NCI-H524 (cell line): Measurements from ENCODE around the gene SPRR3.

Experiments
- DNase-seq, 2 experiments: peaks; one replicate each; lab custom pipeline; 2025; lab: John Stamatoyannopoulos, UW

SPRR3 gene, protein sequence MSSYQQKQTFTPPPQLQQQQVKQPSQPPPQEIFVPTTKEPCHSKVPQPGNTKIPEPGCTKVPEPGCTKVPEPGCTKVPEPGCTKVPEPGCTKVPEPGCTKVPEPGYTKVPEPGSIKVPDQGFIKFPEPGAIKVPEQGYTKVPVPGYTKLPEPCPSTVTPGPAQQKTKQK

DNA sequence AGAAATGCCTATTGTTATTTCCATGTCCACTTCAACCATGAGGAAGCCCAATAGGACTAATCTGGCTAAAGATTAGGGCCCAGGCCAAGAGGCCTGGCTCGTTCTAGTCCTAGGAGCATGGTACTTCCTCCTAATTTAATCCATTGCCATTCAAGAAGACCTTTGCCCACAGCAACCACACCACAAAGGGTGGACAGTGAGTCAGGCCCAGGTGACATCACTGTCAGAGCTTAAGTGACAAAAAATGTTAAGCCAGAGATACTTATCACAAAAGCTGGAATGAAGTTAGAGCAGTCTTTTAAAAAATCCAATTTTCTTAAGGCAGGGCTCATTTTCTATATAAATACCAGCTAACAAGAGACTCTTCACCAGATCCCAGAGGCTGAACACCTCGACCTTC is at the start of gene SPRR3:
Gene SPRR3, plus strand, starts transcription at position 368 of the 400 bp plus-strand sequence. CDS start 1,272 bp downstream, outside the sequence.
- DNase-seq = no peak

DNA sequence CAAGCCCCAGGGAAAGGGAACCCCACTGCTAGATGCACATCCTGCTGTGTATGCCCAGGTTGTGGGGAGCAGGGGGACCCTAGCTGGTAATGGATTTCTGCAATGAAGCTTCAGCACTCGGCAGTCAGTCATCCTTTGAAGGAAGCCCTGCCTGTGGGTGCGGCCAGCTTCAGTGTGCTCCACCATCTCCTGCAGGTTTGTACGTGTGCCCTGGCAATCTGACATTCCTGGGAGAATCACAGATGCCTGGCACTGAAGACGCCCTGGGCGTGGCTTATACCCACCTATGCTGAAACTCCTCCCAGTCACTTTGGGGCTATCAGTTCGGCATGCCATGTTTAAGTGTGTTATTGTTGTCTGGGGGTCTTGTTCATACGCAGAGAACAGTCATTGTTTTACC is 47.8 kb upstream of the SPRR3 start:
- DNase-seq = no peak

GRCh38 chr1:152954436-152954835 is 47.1 kb upstream of the SPRR3 start:
- DNase-seq = no peak

- DNase-seq = no peak
Observed at GRCh38 chr1:152957561-152957960, 44.0 kb upstream of the SPRR3 start.

DNA sequence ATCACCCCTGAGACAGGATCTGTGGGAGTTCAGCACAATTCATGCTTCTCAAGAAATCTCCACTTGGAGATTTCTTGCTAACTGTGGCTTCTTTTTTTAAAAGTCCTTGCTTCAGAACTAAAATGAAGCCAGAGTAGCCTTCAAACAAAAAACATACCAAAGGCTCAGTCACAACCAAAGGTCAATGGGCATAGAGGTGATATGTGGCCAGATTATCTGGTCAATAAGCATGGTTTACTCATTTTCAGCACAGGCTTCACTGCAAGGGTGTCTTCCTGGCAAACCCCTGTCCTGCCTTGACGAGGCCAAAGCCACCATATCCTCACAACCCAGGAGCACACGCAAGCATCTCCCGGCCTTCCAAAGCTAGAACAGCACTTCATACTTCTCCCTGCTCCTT is 42.3 kb upstream of the SPRR3 start:
- no peak for DNase-seq

- no peak for DNase-seq
Observed at GRCh38 chr1:152959801-152960451, 41.6 kb upstream of the SPRR3 start.

DNA sequence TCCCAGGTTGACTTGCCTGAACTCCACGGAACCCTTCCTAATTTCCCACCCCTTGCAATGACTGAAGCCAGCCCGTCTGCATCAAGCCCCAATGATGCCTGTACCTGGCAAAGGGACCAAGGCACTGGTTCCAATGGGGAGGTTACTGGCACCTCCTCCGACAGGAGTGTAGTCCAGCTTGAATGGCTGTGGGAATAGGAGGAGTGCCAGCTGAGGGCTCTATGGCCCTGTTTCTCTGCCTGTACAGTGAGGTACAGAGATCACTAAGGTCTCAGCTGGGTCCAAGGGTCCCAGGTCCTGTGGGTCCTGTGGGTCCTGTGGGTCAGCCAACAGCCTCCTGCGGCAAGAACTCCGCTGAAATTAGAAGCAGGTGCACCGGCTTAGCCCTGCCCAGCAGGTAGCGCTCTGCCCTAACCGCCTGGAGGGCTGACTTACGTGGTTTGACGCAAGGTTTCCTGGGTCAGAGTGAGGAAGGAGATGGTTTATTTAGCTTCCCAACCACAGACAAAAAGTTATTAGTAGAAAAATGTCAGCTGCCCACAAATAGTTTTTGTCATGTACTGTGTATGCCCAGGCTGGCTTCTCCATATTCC is 41.0 kb upstream of the SPRR3 start:
- DNase-seq = no peak

DNA sequence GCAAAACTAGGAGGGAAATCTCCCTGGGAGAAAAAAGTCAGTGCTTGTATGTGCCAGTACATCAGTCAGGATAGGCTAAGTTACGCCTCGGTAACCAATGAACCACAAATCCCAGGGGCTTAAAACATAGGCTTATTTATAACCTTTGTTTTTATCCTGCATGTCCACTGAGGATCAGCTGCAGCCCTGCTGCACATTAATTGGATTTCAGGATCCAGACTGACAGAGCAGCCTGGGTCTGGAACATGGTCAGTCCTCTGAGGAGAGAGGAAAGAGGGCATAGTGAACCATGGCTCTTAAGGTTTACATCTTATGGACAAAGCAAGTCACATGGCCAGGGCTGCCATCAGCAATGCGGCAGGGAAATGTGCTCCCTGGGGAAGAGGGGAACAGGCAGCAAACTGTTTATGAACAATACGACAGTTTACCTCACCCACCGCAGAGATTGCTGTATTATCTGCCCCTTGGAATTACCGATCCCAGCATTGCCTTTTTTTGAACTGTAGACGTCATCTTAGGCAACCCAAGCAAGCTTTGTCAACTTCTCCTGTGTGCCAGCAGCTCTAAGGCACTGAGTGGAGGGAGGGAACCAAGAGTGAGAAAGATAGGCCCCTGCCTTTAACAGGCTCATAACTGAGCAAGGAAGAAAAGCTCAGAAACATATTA is 40.2 kb upstream of the SPRR3 start:
- DNase-seq = no peak

- no peak for DNase-seq
Observed at GRCh38 chr1:152962876-152963415, 38.6 kb upstream of the SPRR3 start.

- no peak for DNase-seq
Observed at GRCh38 chr1:152964536-152964935, 37.0 kb upstream of the SPRR3 start.

- no peak for DNase-seq
Observed at GRCh38 chr1:152965853-152966252, 35.7 kb upstream of the SPRR3 start.

DNA sequence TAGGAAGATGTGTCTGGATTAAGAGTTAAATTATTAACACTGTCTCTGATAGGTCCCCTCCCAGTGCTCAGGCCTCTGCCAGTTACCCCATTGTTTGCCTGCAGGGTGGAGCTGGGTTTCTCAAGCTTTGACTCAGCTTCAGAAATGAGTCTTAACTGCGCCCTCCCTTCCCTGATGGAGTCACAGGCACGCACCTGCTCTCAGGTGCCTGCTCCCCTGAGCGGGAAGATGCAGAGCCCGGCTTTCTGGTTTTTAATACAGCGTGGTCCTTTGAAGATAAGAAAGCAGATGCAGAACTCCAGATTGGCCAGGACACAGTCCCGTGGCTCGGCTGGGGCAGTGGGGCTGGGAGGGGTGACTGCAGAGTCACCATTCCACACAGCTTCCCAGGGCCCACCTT is 34.3 kb upstream of the SPRR3 start:
- DNase-seq = no peak

DNA sequence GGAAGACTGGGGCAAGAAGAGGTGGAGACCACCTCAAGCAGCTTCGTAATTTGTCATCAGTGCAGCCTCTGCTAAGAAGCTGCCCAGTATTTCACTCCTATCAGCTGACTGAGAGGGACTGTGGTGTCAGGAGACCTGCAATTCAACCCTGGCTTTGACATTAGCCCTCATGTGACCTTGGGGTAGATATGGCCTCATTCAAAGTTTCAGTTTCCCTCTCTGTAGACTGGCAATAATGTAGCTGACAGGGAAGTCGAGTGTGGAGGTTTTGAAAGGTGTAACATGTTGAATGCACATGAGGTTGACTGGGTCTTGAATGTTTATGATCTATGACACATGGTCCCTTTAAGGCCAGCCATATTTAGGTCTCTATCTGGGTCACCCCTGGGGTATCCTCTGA is 33.3 kb upstream of the SPRR3 start:
- no peak for DNase-seq

DNA sequence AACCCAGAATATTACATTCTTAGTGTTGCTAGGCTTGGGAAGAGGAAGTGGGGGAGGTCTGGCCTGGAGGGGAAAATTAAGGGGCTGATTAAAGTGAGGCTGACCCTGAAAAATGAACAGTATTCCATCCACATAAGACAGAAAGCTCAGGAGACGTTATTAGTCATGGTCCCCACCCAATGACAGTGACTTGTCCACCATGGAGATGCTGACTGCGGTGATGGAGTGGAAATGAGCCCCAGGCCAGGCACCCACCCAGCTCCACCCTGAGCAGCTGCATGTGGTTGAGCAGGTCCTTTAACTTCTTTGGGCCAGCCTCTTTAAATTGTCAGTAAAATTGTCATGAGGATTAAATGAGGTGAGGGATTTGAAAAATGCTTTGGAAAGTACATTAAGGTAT is 32.5 kb upstream of the SPRR3 start:
- DNase-seq = no peak

DNA sequence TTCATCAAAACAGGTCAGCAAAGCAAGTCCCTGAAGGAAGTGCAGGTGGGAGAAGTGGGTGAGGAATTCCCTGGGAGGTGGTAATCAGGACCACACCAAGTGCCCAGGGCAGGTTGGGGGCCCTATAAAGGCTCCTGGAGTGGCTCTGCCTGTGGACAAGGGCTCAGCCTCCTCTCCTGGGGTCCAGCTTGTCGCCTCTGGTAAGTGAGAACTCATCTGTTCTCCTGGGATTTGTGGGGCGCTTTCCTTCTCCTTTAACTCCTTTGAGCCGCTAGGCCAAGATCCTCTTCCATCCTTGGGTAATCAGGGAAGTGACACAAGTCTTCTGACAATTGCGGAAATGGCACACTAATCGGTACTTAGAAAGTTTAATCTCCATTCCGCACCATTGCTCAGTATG is 31.1 kb upstream of the SPRR3 start, which contains the start of gene SPRR4:
Gene SPRR4, plus strand, starts transcription at position 154 of the 400 bp plus-strand sequence. CDS start 1,243 bp downstream, outside the sequence.
- DNase-seq = no peak

- DNase-seq = no peak
Observed at GRCh38 chr1:152972196-152972886, 29.2 kb upstream of the SPRR3 start.

- DNase-seq = no peak
Observed at GRCh38 chr1:152976688-152977087, 24.9 kb upstream of the SPRR3 start.

GRCh38 chr1:152977614-152978013 is 23.9 kb upstream of the SPRR3 start:
- no peak for DNase-seq

- no peak for DNase-seq
Observed at GRCh38 chr1:152980676-152981075, 20.9 kb upstream of the SPRR3 start.

DNA sequence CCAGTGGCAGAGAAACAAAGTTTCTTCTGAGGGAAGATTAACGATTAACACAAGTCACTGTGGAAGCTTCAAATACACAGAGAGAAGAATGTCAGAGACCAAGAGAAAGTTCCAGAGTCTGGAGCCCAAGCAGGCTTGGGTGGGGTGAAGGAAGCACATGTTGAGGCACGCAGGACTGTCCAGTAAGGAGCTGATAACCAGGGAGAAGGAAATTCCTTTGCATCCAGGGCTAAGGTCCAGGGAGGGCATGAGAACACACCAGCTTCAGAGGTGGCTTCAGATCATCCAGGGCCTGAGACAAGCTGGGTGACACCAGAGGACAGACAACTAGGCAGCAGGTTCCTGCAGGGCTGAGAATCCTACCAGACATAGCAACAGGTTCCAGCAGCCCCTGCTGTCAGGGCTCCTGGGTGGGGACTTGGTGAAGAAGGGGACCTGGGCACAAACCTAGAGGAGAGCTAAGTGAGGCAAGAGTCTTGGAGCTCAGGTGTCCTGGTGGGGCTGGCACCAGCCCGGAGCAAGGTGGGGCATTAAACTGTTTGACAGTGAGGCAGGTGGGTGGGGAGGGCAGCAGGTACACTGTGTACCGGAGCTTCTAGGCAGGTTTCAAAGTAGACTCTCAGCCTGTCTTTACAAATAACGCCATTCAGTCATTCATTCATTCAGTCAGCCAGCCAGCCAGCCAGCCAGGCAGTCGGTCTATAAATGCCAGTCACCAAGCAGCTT is 20.2 kb upstream of the SPRR3 start:
- no peak for DNase-seq

GRCh38 chr1:152982076-152982475 is 19.5 kb upstream of the SPRR3 start:
- no peak for DNase-seq
